HG02759 (cell line): Measurements from ENCODE around the gene MDFI.

Source experiments
- ATAC-seq: cut with Tn5 transposase; IDR thresholded peaks from one replicate; pipeline ENCODE4 v1.9.1; 2021; ENCODE audit warnings: mild to moderate bottlenecking, moderate library complexity; ENCODE audit not compliant: unreplicated experiment

MDFI gene

GRCh38 chr6:41700463-41701347 lies 62.4 kb downstream of the MDFI start:
- no peak for ATAC-seq

- ATAC-seq, result no peak
These were observed 63.9 kb downstream of the MDFI start for GRCh38 chr6:41702089-41702745.

GRCh38 chr6:41702771-41703494 lies 64.7 kb downstream of the MDFI start:
- ATAC-seq, result no peak
